Neuronal stem cell (in vitro differentiated cells): ENCODE results near the gene SVIL.

Source experiments
- DNase-seq: peaks from one replicate; pipeline ENCODE4 v3.0.0-alpha.2; 2013; ENCODE audit warnings: low spot score
- H2AFZ ChIP-seq: one replicate; pipeline ENCODE4 v1.6.1; 2013; ENCODE audit warnings: mild to moderate bottlenecking, low read length, inconsistent platforms
- H2AK5ac ChIP-seq: 2 replicates; pipeline ENCODE4 v1.6.1; 2013; ENCODE audit warnings: low read depth, mild to moderate bottlenecking, inconsistent platforms, low read length, moderate library complexity, mixed read lengths
- H2BK120ac ChIP-seq: 2 replicates; pipeline ENCODE4 v1.6.1; 2013; ENCODE audit warnings: low read depth, mild to moderate bottlenecking, inconsistent platforms, low read length, moderate library complexity, mixed read lengths
- H2BK12ac ChIP-seq: one replicate; pipeline ENCODE4 v1.6.1; 2013; ENCODE audit warnings: low read length, inconsistent platforms
- H2BK15ac ChIP-seq: 2 replicates; pipeline ENCODE4 v1.6.1; 2013; ENCODE audit warnings: mild to moderate bottlenecking, low read length, inconsistent platforms, mixed read lengths
- H2BK5ac ChIP-seq: one replicate; pipeline ENCODE4 v1.6.1; 2013; ENCODE audit warnings: inconsistent platforms, mild to moderate bottlenecking, low read length, moderate library complexity
- H3K14ac ChIP-seq: one replicate; pipeline ENCODE4 v1.6.1; 2013; ENCODE audit warnings: low read length, inconsistent platforms
- H3K18ac ChIP-seq: 2 replicates; pipeline ENCODE4 v1.6.1; 2013; ENCODE audit warnings: low read length, inconsistent platforms
- H3K23ac ChIP-seq: 2 replicates; pipeline ENCODE4 v1.6.1; 2013; ENCODE audit warnings: low read depth, mild to moderate bottlenecking, mixed read lengths, low read length, inconsistent platforms; ENCODE audit not compliant: poor library complexity
- H3K27ac ChIP-seq: replicated peaks from 3 replicates; pipeline ENCODE4 v1.5.1; 2013; ENCODE audit warnings: low read length, inconsistent platforms
- H3K27me3 ChIP-seq, 3 experiments: 2 replicates each; pipeline ENCODE4 v1.6.1; 2013; ENCODE audit warnings: low read length in 3 of 3, mild to moderate bottlenecking in 2 of 3, inconsistent platforms in 1 of 3, low read depth in 1 of 3, mixed read lengths in 1 of 3, moderate library complexity in 1 of 3; ENCODE audit not compliant: control insufficient read depth in 3 of 3, insufficient read depth in 3 of 3
- H3K36me3 ChIP-seq, 2 donors: replicated peaks in 1 of 2; 2 replicates each; pipeline ENCODE4 v1.6.1; 2013; ENCODE audit warnings: low read length in 2 of 2; ENCODE audit not compliant: control insufficient read depth in 2 of 2, insufficient read depth in 2 of 2
- H3K4ac ChIP-seq: 2 replicates; pipeline ENCODE4 v1.6.1; 2013; ENCODE audit warnings: inconsistent platforms, mild to moderate bottlenecking, low read length, moderate library complexity
- H3K4me1 ChIP-seq, 2 donors: 1 replicate in 1 of 2; 2 replicates in 1 of 2; pipeline ENCODE4 v1.6.1; 2013; ENCODE audit warnings: low read length in 2 of 2, low read depth in 1 of 2; ENCODE audit not compliant: control insufficient read depth in 2 of 2, insufficient read depth in 1 of 2
- H3K4me2 ChIP-seq: one replicate; pipeline ENCODE4 v1.6.1; 2013; ENCODE audit warnings: mild to moderate bottlenecking, low read length, inconsistent platforms; ENCODE audit not compliant: insufficient read depth, poor library complexity, severe bottlenecking
- H3K4me3 ChIP-seq, 2 donors: 2 replicates each; pipeline ENCODE4 v1.5.1; 2013; ENCODE audit warnings: low read length in 2 of 2, mild to moderate bottlenecking in 2 of 2, inconsistent platforms in 1 of 2, moderate library complexity in 1 of 2
- H3K79me1 ChIP-seq: one replicate; pipeline ENCODE4 v1.6.1; 2013; ENCODE audit warnings: low read depth, mild to moderate bottlenecking, inconsistent platforms, low read length, moderate library complexity
- H3K9ac ChIP-seq: one replicate; pipeline ENCODE4 v1.6.1; 2013; ENCODE audit warnings: mild to moderate bottlenecking, low read depth, low read length, inconsistent platforms; ENCODE audit not compliant: poor library complexity
- H3K9me3 ChIP-seq, 2 donors: replicated peaks in 1 of 2; 2 replicates each; pipeline versions ENCODE3 to v1.6.1; 2013; ENCODE audit warnings: low read length in 2 of 2, mild to moderate bottlenecking in 2 of 2, inconsistent platforms in 1 of 2, low read depth in 1 of 2, mixed read lengths in 1 of 2, moderate library complexity in 1 of 2; ENCODE audit not compliant: control insufficient read depth in 2 of 2, insufficient read depth in 1 of 2
- H4K8ac ChIP-seq: one replicate; pipeline ENCODE4 v1.6.1; 2013; ENCODE audit warnings: low read depth, mild to moderate bottlenecking, inconsistent platforms, low read length, moderate library complexity
- H4K91ac ChIP-seq: one replicate; pipeline ENCODE4 v1.6.1; 2013; ENCODE audit warnings: low read length, low read depth, mild to moderate bottlenecking, inconsistent platforms; ENCODE audit not compliant: poor library complexity
- WGBS, 2 donors: extraction: QIAGEN DNeasy Blood & Tissue Kit; methylation state at CpG; one replicate each; pipeline ENCODE4 v1.1.7; 2013; ENCODE audit warnings: missing lambda C conversion rate in 2 of 2, mixed read lengths in 1 of 2; ENCODE audit not compliant: insufficient read length in 2 of 2, insufficient replicate concordance in 1 of 2; ENCODE audit errors: extremely low coverage in 2 of 2; 5-methylcytosine and 5-hydroxymethylcytosine counted together

SVIL gene

GRCh38 chr10:29603223-29603896, 31.4 kb downstream of the SVIL start:
- no peak overlapping the region for H3K4me2 ChIP-seq
- H2AFZ ChIP-seq: no peak overlapping the region
- no peak overlapping the region for H3K14ac ChIP-seq
- H2BK120ac ChIP-seq: no peak overlapping the region
- H3K27ac ChIP-seq: no peak overlapping the region
- WGBS, 2 donors: no CpG with 5 or more reads among the region's 3 CpGs
- no peak overlapping the region for H3K4me3 ChIP-seq
- H2AK5ac ChIP-seq: no peak overlapping the region
- H3K36me3 ChIP-seq: peaks cover 0 to 2% of the 10 kb centered on the region in 2 donors
- H2BK5ac ChIP-seq: no peak overlapping the region
- H2BK15ac ChIP-seq: no peak overlapping the region
- H2BK12ac ChIP-seq: no peak overlapping the region
- no peak overlapping the region for H3K18ac ChIP-seq
- H3K4ac ChIP-seq: no peak overlapping the region
- peaks cover 6 to 12% of the 10 kb centered on the region in 2 donors for H3K4me1 ChIP-seq
- no peak overlapping the region for H3K9ac ChIP-seq
- H4K8ac ChIP-seq: no peak overlapping the region
- DNase-seq: no peak
- no peak overlapping the region for H3K23ac ChIP-seq
- H3K79me1 ChIP-seq: no peaks in the 10 kb centered on the region
- H3K27me3 ChIP-seq: no peaks in the 10 kb centered on the region
- no peak overlapping the region for H4K91ac ChIP-seq
- H3K9me3 ChIP-seq: no peaks in the 10 kb centered on the region

- H2BK5ac ChIP-seq: no peak overlapping the region
- no peak overlapping the region for H3K4me2 ChIP-seq
- H3K18ac ChIP-seq: no peak overlapping the region
- no peak overlapping the region for H3K4me3 ChIP-seq
- H4K8ac ChIP-seq: no peak overlapping the region
- H2BK12ac ChIP-seq: no peak overlapping the region
- no peak overlapping the region for H3K9ac ChIP-seq
- H3K36me3 ChIP-seq: peaks cover 0 to 2% of the 10 kb centered on the region in 2 donors
- H3K79me1 ChIP-seq: no peaks in the 10 kb centered on the region
- no CpG with 5 or more reads among the region's 6 CpGs for WGBS, 2 donors
- H2BK120ac ChIP-seq: no peak overlapping the region
- DNase-seq: no peak
- no peaks in the 10 kb centered on the region for H3K27me3 ChIP-seq
- no peak overlapping the region for H2AFZ ChIP-seq
- H3K9me3 ChIP-seq: no peaks in the 10 kb centered on the region
- H3K4me1 ChIP-seq: peaks cover 6 to 12% of the 10 kb centered on the region in 2 donors
- H3K27ac ChIP-seq: no peak overlapping the region
- no peak overlapping the region for H2AK5ac ChIP-seq
- H3K23ac ChIP-seq: no peak overlapping the region
- no peak overlapping the region for H3K14ac ChIP-seq
- H3K4ac ChIP-seq: no peak overlapping the region
- H2BK15ac ChIP-seq: no peak overlapping the region
- H4K91ac ChIP-seq: no peak overlapping the region
Measured at GRCh38 chr10:29600821-29601220, 34.0 kb downstream of the SVIL start.

DNA sequence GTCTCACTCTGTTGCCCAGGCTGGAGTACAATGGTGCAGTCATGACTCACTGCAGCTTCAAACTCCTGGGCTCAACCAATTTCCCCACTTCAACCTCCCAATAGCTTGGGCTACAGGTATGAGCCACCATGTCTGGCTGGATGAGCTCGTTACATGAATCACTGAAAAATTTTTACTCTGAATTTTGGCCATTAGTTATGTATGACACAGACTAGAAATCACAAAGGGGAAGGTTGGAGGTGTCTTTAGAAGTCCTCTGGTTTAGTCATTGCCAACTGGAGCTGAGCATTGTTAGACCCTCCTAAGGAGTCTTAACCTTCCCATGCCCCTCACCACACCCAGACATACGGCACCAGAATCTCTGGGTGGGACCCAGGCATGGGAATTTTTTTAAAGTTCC, 34.7 kb downstream of the SVIL start:
- WGBS, 2 donors: no CpG with 5 or more reads among the region's 2 CpGs
- no peak overlapping the region for H3K23ac ChIP-seq

GRCh38 chr10:29598851-29599311, 35.9 kb downstream of the SVIL start:
- no peak overlapping the region for H3K27ac ChIP-seq
- peaks cover 0 to 2% of the 10 kb centered on the region in 2 donors for H3K36me3 ChIP-seq

More for the DNA sequence above, 34.7 kb downstream of the SVIL start:
- H2BK15ac ChIP-seq: no peak overlapping the region
- no peak overlapping the region for H3K4me3 ChIP-seq
- peaks cover 0 to 2% of the 10 kb centered on the region in 2 donors for H3K36me3 ChIP-seq
- H3K79me1 ChIP-seq: no peaks in the 10 kb centered on the region
- no peak overlapping the region for H3K4me2 ChIP-seq
- no peak overlapping the region for H2BK12ac ChIP-seq
- no peak overlapping the region for H3K14ac ChIP-seq
- no peak for DNase-seq
- H3K27ac ChIP-seq: no peak overlapping the region
- H3K9ac ChIP-seq: no peak overlapping the region
- no peak overlapping the region for H4K91ac ChIP-seq
- H2AK5ac ChIP-seq: no peak overlapping the region
- H2BK120ac ChIP-seq: no peak overlapping the region
- H2AFZ ChIP-seq: no peak overlapping the region
- no peak overlapping the region for H3K4ac ChIP-seq
- H2BK5ac ChIP-seq: no peak overlapping the region
- H3K4me1 ChIP-seq: peaks cover 6 to 12% of the 10 kb centered on the region in 2 donors
- H3K9me3 ChIP-seq: no peaks in the 10 kb centered on the region
- H3K18ac ChIP-seq: no peak overlapping the region
- no peaks in the 10 kb centered on the region for H3K27me3 ChIP-seq
- no peak overlapping the region for H4K8ac ChIP-seq

More at GRCh38 chr10:29598851-29599311, 35.9 kb downstream of the SVIL start:
- no peak overlapping the region for H2AK5ac ChIP-seq
- H3K4ac ChIP-seq: no peak overlapping the region
- no peak overlapping the region for H3K23ac ChIP-seq
- no peak overlapping the region for H3K4me2 ChIP-seq
- H3K18ac ChIP-seq: no peak overlapping the region
- H2BK15ac ChIP-seq: no peak overlapping the region
- no peak for DNase-seq
- H2BK5ac ChIP-seq: no peak overlapping the region
- H3K14ac ChIP-seq: no peak overlapping the region
- H3K4me3 ChIP-seq: no peak overlapping the region
- no peaks in the 10 kb centered on the region for H3K9me3 ChIP-seq
- H2AFZ ChIP-seq: no peak overlapping the region
- H2BK12ac ChIP-seq: no peak overlapping the region
- WGBS, 2 donors: no CpG with 5 or more reads among the region's 6 CpGs
- no peaks in the 10 kb centered on the region for H3K27me3 ChIP-seq
- H4K8ac ChIP-seq: no peak overlapping the region
- H3K79me1 ChIP-seq: no peaks in the 10 kb centered on the region
- H3K4me1 ChIP-seq: peaks cover 6 to 12% of the 10 kb centered on the region in 2 donors
- H4K91ac ChIP-seq: no peak overlapping the region
- no peak overlapping the region for H3K9ac ChIP-seq
- H2BK120ac ChIP-seq: no peak overlapping the region
